B cell (primary cell): Measurements from ENCODE around the gene ARRB1. TPM values are rescaled to one million over a fixed set of nuclear protein-coding genes. Genes with fewer than 3 reads are reported as not detected.

Experiments
- ATAC-seq: fragments of 200-7000 bp; cut with Tn5 transposase; one replicate; pipeline ENCODE4 v1.10.0; 2021; ENCODE audit warnings: low read depth, mild to moderate bottlenecking, moderate number of reproducible peaks, moderate library complexity
- CTCF ChIA-PET: fragments of 350-600 bp; sonication (Branson Sonifier 250); formaldehyde crosslinking; loops from one replicate; lab custom pipeline; 2021; ENCODE audit warnings: antibody characterized with exemption, inconsistent platforms; lab: Charles Lee
- POLR2A ChIA-PET: fragments of 350-600 bp; sonication (Branson Sonifier 250); formaldehyde crosslinking; loops from one replicate; lab custom pipeline; 2021; ENCODE audit warnings: antibody characterized with exemption; lab: Charles Lee
- DNase-seq: peaks from one replicate; pipeline ENCODE4 v3.0.0; 2013
- H2AFZ ChIP-seq: 2 replicates; pipeline ENCODE4 v1.6.1; 2012; ENCODE audit warnings: mild to moderate bottlenecking, low read depth, low read length; ENCODE audit not compliant: insufficient read depth, poor library complexity, severe bottlenecking
- H3K27ac ChIP-seq, 2 donors: 1 replicate in 1 of 2; 2 replicates in 1 of 2; pipeline ENCODE4 v1.5.1; 2012 to 2013; ENCODE audit warnings: low read length in 2 of 2, mild to moderate bottlenecking in 2 of 2, moderate library complexity in 1 of 2
- H3K27me3 ChIP-seq, 4 experiments: fragments of 200-600 bp in 1 of 4; sonication (generic) in 1 of 4; replicated peaks in 1 of 4; 1 replicate in 2 of 4; 2 replicates in 2 of 4; pipeline versions ENCODE4 v1.6.1 to v1.7.0; 2013 to 2016; ENCODE audit warnings: low read length in 3 of 4, mild to moderate bottlenecking in 2 of 4, mixed read lengths in 1 of 4, moderate library complexity in 1 of 4; ENCODE audit not compliant: insufficient read depth in 4 of 4, control insufficient read depth in 3 of 4; ENCODE audit errors: control extremely low read depth in 1 of 4
- H3K36me3 ChIP-seq, 2 experiments: replicated peaks in 1 of 2; 1 replicate in 1 of 2; 2 replicates in 1 of 2; pipeline versions ENCODE4 v1.6.1 to v1.7.1; 2013; ENCODE audit warnings: low read length in 1 of 2; ENCODE audit not compliant: insufficient read depth in 2 of 2, control insufficient read depth in 1 of 2; ENCODE audit errors: control extremely low read depth in 1 of 2, extremely low read depth in 1 of 2
- H3K4me1 ChIP-seq, 2 donors: fragments of 200-600 bp in 1 of 2; sonication (generic) in 1 of 2; 1 replicate in 1 of 2; 2 replicates in 1 of 2; pipeline versions ENCODE4 v1.5.1 to v1.6.1; 2013 to 2017; ENCODE audit warnings: low read length in 2 of 2; ENCODE audit not compliant: control insufficient read depth in 2 of 2, insufficient read depth in 2 of 2
- H3K4me2 ChIP-seq: replicated peaks from 2 replicates; pipeline ENCODE3; 2012; ENCODE audit warnings: mild to moderate bottlenecking, low read depth, low read length; ENCODE audit not compliant: poor library complexity, severe bottlenecking
- H3K4me3 ChIP-seq, 5 experiments: fragments of 200-600 bp in 1 of 5; sonication (generic) in 1 of 5; 1 replicate in 3 of 5; 2 replicates in 2 of 5; pipeline versions ENCODE4 v1.5.1 to v1.7.0; 2011 to 2016; ENCODE audit warnings: low read length in 4 of 5, mild to moderate bottlenecking in 4 of 5, low read depth in 2 of 5, control low read depth in 1 of 5, moderate library complexity in 1 of 5; ENCODE audit not compliant: insufficient read depth in 1 of 5; ENCODE audit errors: control extremely low read depth in 1 of 5, extremely low read depth in 1 of 5
- H3K79me2 ChIP-seq: fragments of 200-600 bp; sonication (generic); one replicate; pipeline ENCODE4 v1.6.0; 2016; ENCODE audit warnings: low read length; ENCODE audit not compliant: control insufficient read depth, insufficient read depth
- H3K9ac ChIP-seq: fragments of 200-600 bp; sonication (generic); 2 replicates; pipeline ENCODE4 v1.6.1; 2017; ENCODE audit warnings: mild to moderate bottlenecking, low read length, moderate library complexity
- H3K9me3 ChIP-seq, 3 donors: one replicate each; pipeline versions ENCODE4 v1.6.1 to v1.7.1; 2013; ENCODE audit warnings: low read length in 2 of 3; ENCODE audit not compliant: control insufficient read depth in 2 of 3, insufficient read depth in 1 of 3; ENCODE audit errors: control extremely low read depth in 1 of 3
- H4K20me1 ChIP-seq: 2 replicates; pipeline ENCODE4 v1.6.0; 2012; ENCODE audit warnings: mild to moderate bottlenecking, low read length; ENCODE audit not compliant: insufficient read depth, control insufficient read depth, poor library complexity, severe bottlenecking
- H3K27ac Mint-ChIP-seq: one replicate; pipeline ENCODE4 v1.8.0; 2021; ENCODE audit warnings: mixed read lengths
- H3K27me3 Mint-ChIP-seq: one replicate; pipeline ENCODE4 v1.8.0; 2021; ENCODE audit warnings: mixed read lengths
- H3K4me1 Mint-ChIP-seq: one replicate; pipeline ENCODE4 v1.8.0; 2021; ENCODE audit warnings: mixed read lengths
- H3K4me3 Mint-ChIP-seq: one replicate; pipeline ENCODE4 v1.8.0; 2021; ENCODE audit warnings: mixed read lengths
- H3K9me3 Mint-ChIP-seq: one replicate; pipeline ENCODE4 v1.8.0; 2022; ENCODE audit warnings: mixed read lengths; ENCODE audit not compliant: insufficient read depth
- CTCF ChIP-seq: fragments of 200-600 bp; IDR thresholded peaks from one replicate; pipeline ENCODE4 v1.8.0; 2022; ENCODE audit warnings: antibody characterized with exemption, mild to moderate bottlenecking
- EZH2 ChIP-seq: IDR thresholded peaks from 2 replicates; pipeline ENCODE4 v1.6.1; 2012; ENCODE audit warnings: borderline replicate concordance, low read depth, mild to moderate bottlenecking, moderate library complexity, low read length; ENCODE audit not compliant: insufficient read depth, poor library complexity, severe bottlenecking
- WGBS: methylation state at CpG from one replicate; pipeline ENCODE4 v1.1.5; 2013; ENCODE audit warnings: missing lambda C conversion rate; ENCODE audit not compliant: insufficient coverage; 5-methylcytosine and 5-hydroxymethylcytosine counted together
- intact Hi-C: fragments of 100-400 bp; cut with micrococcal nuclease; formaldehyde crosslinking; loops from one replicate; pipeline ENCODE4 v1.10.0; 2022
- polyA plus RNA-seq: library from polyadenylated mRNA; depleted of rRNA; stranded (reverse); fragments of >200 nt; gene quantifications from 2 replicates; pipeline ENCODE4 v1.2.3, GENCODE V29; 2012
- total RNA-seq, 2 donors: library from RNA; stranded (reverse); fragments of 120-200 nt in 1 of 2; gene quantifications; 1 replicate in 1 of 2; 2 replicates in 1 of 2; pipeline versions ENCODE4 v1.2.3 to v1.2.4, GENCODE V29; 2013 to 2022

The ARRB1 gene
- total and polyA plus RNA-seq, 2 donors (not counting 1 experiment from before 2014, with no cell fraction given): 1.0 to 1.9 TPM

- DNase-seq (no peak), ATAC-seq (no peak)
- H3K27me3 Mint-ChIP-seq: peaks cover 66% of the 10 kb centered on the region
- Histone ChIP-seq H3K27me3 (peaks cover 0 to 51% (median 19%) of the 10 kb centered on the region in 4 experiments), H3K4me3 (no peak overlapping the region), H3K36me3 (no peaks in the 10 kb centered on the region), H3K27ac (no peak overlapping the region), H3K9ac (no peak overlapping the region), H3K4me2 (no peak overlapping the region), H4K20me1 (no peaks in the 10 kb centered on the region), H3K9me3 (no peaks in the 10 kb centered on the region), H3K79me2 (no peaks in the 10 kb centered on the region), H2AFZ (no peak overlapping the region), H3K4me1 (peaks cover 6 to 10% of the 10 kb centered on the region in 2 donors)
- ChIA-PET POLR2A (no interaction called here), CTCF (no interaction called here)
- H3K4me1 Mint-ChIP-seq: peaks cover 2% of the 10 kb centered on the region
- no peak overlapping the region for H3K27ac Mint-ChIP-seq
- intact Hi-C loops: no loop called here
- no peak for TF ChIP-seq EZH2
- no peak for TF ChIP-seq CTCF
- no peak overlapping the region for H3K4me3 Mint-ChIP-seq
- no peaks in the 10 kb centered on the region for H3K9me3 Mint-ChIP-seq
- WGBS: 76% methylated on average over 4 of the region's 8 CpGs
Measured at GRCh38 chr11:75236062-75236461, 115.4 kb downstream of the ARRB1 start.

- ChIA-PET CTCF (interaction anchor here (0.7 to 1.5 kb wide), 2 partner anchors 11 to 19 kb away, joined by 3 read pairs; no protein-coding TSS in a partner anchor), POLR2A (no interaction called here)
- H3K4me3 ChIP-seq: no peak overlapping the region
- DNase-seq: no peak
- no peaks in the 10 kb centered on the region for H4K20me1 ChIP-seq
- no peaks in the 10 kb centered on the region for H3K79me2 ChIP-seq
- Mint-ChIP-seq H3K27me3 (peaks cover 64% of the 10 kb centered on the region), H3K9me3 (no peaks in the 10 kb centered on the region), H3K4me1 (no peaks in the 10 kb centered on the region), H3K27ac (no peak overlapping the region), H3K4me3 (no peak overlapping the region)
- intact Hi-C loops: no loop called here
- no peak overlapping the region for H2AFZ ChIP-seq
- ATAC-seq: no peak
- no peaks in the 10 kb centered on the region for H3K4me1 ChIP-seq
- H3K36me3 ChIP-seq: no peaks in the 10 kb centered on the region
- H3K4me2 ChIP-seq: no peak overlapping the region
- H3K27me3 ChIP-seq: peaks cover 0 to 42% (median 7%) of the 10 kb centered on the region in 4 experiments
- no peak overlapping the region for H3K27ac ChIP-seq
- H3K9me3 ChIP-seq: no peaks in the 10 kb centered on the region
- WGBS: 57% methylated on average over 3 of the region's 3 CpGs
- H3K9ac ChIP-seq: no peak overlapping the region
- no peak for TF ChIP-seq EZH2
- TF ChIP-seq CTCF: no peak
Measured at GRCh38 chr11:75233754-75234172, 117.7 kb downstream of the ARRB1 start.
